Measurements from ENCODE around the gene SPATA1.

DNA sequence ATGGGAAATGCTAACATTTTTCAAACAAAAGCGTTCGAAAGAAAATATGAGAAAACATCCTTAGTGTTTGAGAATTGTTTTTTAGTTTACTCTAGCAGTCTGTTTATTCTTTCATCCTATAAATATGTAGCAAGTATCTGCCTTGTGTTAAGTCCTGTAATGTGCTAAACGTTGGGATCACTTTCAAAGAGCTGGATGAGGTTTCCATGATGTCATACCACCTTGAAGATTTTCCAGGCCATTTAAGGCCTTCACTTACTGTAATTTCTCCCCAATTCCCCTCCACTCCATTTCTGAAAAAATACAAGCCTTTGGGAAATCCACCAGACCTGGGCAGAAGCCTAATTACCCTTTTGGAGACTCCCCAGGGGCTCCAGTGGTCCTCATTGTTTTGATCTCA lies 92.2 kb downstream of the SPATA1 start:
- TF ChIP-seq, protein P1, sequence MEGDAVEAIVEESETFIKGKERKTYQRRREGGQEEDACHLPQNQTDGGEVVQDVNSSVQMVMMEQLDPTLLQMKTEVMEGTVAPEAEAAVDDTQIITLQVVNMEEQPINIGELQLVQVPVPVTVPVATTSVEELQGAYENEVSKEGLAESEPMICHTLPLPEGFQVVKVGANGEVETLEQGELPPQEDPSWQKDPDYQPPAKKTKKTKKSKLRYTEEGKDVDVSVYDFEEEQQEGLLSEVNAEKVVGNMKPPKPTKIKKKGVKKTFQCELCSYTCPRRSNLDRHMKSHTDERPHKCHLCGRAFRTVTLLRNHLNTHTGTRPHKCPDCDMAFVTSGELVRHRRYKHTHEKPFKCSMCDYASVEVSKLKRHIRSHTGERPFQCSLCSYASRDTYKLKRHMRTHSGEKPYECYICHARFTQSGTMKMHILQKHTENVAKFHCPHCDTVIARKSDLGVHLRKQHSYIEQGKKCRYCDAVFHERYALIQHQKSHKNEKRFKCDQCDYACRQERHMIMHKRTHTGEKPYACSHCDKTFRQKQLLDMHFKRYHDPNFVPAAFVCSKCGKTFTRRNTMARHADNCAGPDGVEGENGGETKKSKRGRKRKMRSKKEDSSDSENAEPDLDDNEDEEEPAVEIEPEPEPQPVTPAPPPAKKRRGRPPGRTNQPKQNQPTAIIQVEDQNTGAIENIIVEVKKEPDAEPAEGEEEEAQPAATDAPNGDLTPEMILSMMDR (IDR thresholded peaks at IDR 0.05 in 4 of 5, conservative IDR thresholded peaks at IDR 0.05 in 1 of 5), result no peak
- no peak for TF ChIP-seq POLR2A (IDR thresholded peaks at IDR 0.05)

Data from gastrocnemius medialis (tissue), 4 donors.